HG03060 (cell line): Measurements from ENCODE around the gene CSKMT.
A peak's percentile ranks its signal among the peaks of the same experiment; 100 is the strongest.
"Not testable (repeated sequence)": the region's sequence is repeated elsewhere in the genome, so short reads cannot be mapped to it uniquely, and the experiment has no call there.

ENCODE experiments used
- ATAC-seq: cut with Tn5 transposase; IDR thresholded peaks from one replicate; pipeline ENCODE4 v1.9.1; 2021; ENCODE audit warnings: low read depth, moderate number of reproducible peaks; ENCODE audit not compliant: unreplicated experiment

CSKMT gene

DNA sequence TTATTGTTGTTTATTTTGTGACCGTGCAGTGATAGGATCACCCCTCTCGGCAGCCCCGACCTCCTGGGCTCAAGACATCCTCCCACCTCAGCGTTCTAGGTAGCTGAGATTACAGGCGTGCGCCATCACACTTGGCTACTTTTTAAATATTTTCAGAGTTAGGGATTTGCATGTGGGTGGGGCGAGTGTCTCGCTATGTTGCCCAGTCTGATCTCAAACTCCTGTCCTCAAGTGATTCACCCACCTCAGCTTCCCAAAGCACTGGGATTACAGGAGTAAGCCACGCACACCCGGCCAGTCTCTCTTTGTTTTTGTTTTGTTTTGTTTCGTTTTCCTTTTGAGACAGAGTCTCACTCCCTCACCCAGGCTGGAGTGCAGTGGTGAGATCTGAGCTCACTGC lies 10.8 kb upstream of the CSKMT start:
- ATAC-seq: no peak

DNA sequence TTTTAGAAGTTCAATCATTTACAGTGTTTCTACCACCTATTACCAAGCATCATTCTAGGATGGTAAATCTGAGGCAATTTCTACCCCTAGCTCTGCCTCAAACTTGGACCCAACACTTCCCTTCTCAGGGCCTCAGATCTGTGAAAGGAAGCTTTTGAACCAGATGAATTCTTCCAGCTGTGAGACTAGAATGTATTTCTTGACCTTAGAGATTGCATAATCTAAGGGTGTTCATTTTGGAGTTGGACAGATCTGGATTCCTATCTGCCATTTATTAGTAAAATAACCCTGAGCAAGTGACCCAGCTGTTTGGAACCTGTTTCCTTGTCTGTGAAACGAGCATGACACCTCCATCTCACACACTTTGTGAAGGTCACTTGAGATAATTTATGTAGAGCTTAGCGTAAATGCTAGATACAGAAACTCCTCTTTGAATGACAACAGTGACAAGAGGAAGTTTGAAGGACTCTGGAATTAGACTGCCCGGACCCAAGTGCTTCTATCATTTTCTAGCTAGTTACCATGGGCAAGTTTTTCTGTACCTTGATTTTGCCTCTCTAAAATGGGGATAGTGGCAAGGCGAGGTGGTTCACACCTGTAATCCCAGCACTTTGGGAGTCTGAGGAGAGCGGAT lies 8.2 kb upstream of the CSKMT start:
- ATAC-seq: no peak

DNA sequence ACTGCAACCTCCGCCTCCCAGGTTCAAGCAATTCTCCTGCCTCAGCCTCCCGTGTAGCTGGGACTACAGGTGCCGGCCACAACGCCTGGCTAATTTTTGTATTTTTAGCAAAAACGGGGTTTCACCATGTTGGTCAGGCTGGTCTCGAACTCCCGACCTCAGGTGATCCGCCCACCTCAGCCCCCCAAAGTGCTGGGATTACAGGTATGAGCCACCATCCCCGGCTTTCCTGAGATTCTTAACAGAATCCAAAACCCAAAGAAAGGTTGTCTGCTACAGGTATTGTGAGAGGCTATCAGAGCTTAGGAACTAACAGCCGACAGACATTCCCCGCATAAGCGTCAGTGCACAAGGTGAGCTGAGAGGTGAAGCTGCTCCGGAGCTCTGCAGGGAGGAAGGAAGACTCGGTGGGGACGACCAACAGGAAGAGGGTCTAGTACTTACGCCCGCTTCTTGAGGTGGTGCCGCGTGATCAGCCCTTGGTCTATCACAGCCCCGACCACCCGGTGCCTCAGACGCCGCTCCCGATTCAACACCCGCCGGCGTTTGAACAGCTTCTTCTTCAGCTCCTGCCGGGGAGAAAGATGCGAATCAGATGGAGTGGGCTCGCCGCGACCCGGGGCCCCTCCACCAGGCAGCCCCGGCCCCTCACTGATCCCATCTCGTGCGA lies 572 bp upstream of the CSKMT start:
- ATAC-seq: peak; percentile 17

DNA sequence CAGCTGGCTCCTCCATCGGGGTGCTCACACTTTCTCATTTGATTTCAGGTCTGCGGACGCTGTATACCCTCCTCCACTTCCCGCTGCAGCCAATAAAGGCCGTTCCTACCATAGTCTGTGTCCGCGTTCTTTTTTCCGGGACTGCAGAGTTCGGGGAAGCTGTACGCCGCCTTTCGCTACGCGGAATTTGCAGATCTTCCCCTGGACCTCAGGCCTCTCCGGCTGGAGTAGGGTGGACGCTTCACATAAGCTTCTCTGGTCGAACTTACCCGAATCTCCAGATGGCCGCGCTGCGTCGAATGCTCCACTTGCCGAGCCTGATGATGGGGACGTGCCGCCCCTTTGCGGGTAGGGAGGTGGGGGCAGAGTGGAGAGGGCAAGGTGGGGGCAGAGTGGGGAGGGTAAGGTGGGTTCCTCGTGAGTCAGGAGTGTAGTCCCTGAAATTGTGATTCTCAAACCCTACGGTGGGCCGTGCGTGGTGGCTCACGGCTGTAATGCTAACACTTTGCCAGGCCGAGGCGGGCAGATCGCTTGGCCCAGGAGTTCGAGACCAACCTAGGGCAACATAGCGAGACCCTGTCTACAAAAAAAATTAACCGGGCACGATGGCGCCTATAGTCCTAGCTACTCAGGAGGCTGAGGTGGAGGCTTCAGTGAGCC lies 617 bp downstream of the CSKMT start:
- ATAC-seq: peak; percentile 6

DNA sequence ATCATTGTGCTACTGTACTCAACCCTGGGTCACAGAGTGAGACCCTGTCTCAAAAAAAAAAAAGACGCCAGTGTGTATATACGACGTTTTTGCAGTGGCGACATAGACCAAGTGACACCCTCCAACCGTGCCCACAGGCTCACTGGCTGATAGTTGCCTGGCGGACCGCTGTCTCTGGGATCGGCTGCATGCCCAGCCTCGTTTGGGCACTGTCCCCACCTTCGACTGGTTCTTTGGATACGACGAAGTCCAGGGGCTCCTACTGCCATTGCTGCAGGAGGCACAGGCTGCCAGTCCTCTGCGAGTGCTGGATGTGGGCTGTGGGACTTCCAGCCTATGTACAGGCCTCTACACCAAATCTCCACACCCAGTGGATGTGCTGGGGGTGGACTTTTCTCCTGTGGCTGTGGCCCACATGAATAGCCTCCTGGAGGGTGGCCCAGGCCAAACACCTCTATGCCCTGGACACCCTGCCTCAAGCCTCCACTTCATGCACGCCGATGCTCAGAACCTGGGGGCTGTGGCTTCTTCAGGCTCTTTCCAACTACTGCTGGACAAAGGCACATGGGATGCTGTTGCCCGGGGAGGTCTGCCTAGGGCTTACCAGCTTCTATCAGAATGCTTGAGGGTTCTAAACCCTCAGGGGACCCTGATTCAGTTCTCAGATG lies 1.3 kb downstream of the CSKMT start:
- ATAC-seq: no peak

DNA sequence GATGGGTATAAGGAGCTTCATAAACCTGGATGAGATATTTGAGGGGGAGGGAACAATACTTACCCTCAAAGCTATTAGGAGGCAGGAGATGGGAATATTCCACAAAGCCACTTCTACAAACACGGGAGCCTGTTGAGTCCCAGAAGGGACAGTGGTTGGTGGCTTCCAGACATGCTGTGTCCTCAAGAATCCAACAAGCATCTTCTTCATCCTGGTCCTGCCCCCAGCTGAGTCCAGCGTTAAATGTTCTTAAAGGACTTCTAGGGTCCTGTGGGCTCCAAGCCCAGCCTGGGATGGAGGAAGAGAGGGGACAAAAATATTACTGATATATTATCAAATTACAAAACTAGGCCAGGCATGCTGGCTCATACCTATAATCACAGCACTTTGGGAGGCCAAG lies 2.3 kb downstream of the CSKMT start:
- no peak for ATAC-seq

DNA sequence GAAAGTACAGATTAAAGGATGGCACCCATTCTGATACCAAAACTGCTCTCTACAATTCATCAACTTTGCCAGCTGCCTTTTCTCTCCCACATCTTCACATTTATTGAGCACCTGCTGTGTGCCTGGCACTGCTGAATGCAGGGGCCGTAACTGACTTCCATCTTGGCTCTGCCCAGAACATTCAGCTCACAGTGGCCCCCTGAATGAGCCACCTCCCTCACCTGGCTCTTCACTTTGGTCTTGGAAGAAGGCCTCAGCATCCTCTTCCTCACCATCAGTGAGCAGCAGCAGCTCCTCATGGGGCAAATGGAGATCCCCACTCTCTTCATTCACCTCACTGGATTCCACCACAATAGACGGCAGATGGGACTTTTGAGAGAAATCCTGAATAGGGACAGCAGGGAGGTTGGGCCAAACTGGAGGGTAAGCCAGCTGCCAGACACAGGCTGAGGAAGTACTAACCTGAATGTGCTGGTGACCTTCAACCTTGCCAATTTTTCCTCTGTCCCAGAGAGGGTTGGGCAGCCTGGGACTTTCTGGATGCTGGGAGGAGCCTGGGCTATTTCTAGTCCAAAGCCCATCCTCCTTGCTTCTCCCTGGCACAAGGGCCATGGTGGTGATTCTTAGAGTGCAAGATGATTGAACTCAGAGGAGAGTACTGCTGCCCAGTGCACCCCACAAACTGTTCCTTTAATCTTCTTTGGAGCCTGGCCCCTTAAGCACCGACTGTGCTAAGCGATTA lies 4.5 kb downstream of the CSKMT start:
- no peak for ATAC-seq

DNA sequence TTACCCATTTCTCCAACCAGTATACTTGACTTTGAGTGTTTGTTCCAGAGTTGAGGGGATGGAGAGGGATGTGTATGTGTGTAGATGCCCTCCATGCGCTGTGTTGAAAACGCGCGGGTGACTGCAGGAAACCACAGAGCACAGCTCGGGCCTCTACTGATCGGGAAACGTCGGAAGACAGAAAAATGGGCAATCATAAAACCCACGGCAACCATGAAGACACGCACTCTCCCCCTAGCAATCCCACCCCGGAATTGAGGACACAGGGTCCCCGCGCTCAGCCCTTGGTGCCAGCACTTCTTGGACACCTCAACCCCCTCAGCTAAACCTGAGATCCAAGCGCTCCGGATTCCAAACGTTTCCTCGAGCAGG lies 6.1 kb downstream of the CSKMT start:
- ATAC-seq: no peak

DNA sequence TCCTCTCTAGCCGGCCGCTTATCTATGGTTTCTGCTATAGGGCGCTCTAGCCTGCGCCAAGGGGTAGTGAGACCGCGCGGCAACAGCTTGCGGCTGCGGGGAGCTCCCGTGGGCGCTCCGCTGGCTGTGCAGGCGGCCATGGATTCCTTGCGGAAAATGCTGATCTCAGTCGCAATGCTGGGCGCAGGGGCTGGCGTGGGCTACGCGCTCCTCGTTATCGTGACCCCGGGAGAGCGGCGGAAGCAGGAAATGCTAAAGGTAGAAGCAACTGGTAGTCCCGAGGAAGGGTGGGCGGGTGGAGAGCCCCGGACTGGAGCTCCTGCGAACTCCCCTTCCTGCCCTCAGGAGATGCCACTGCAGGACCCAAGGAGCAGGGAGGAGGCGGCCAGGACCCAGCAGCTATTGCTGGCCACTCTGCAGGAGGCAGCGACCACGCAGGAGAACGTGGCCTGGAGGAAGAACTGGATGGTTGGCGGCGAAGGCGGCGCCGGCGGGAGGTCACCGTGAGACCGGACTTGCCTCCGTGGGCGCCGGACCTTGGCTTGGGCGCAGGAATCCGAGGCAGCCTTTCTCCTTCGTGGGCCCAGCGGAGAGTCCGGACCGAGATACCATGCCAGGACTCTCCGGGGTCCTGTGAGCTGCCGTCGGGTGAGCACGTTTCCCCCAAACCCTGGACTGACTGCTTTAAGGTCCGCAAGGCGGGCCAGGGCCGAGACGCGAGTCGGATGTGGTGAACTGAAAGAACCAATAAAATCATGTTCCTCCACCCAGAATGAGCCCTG lies 6.7 kb downstream of the CSKMT start, which contains the start of the genes LBHD1 and UQCC3:
TSS of gene LBHD1 (minus strand) at position 660 of the 782 bp plus-strand sequence. CDS start 2,236 bp downstream, outside the sequence.
TSS of gene UQCC3 (plus strand) at position 66 of the 782 bp plus-strand sequence. CDS start at position 139, 73 bp downstream.
- ATAC-seq: no peak

DNA sequence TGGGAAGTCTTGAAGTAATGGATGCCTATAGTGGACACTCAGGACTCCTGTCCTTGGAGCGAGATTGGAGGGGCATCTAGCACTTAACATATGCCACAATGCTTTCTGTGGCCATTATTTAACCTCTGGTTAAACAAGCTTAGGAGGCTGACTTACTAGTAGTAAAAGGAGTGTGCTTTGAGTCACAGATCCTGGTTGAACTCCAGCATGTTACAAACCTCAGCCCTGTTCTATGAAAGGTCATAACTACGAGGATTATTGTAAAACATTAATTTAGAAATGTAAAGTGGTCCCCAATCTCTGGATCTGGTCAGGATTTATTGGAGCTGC lies 8.0 kb downstream of the CSKMT start:
- no peak for ATAC-seq

DNA sequence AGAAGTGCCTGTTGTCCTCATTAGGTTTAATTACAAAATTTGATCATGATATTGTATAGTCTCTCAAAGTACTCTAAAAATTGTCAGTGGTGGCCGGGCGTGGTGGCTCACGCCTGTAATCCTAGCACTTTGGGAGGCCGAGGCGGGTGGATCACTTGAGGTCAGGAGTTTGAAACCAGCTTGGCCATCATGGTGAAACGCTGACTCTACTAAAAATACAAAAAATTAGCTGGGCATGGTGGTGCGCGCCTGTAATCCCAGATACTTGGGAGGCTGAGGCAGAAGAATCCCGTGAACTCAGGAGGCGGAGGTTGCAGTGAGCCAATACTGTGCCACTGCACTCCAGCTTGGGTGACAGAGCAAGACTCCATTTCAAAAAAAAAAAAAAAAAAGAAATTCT lies 10.3 kb downstream of the CSKMT start:
- not testable (repeated sequence) for ATAC-seq

DNA sequence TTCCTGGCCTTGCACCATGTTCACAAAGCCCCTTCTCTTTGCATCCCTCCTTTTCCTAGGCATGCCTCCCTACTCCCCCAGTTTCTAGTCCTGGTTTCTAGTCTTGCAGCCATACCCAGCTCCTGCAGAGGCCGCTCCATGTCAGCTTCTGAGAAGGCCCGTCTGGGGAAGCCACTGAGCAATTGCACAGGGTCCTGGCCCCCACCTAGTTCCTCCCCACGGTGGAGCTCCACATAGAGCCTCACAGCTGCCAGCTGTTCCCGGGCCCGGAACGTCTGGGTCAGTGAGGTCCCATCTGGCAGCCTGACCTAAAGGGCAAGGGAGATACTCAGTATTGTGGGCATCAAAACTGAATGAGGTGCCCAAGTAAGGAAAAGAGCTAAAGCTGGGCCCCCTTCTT lies 11.6 kb downstream of the CSKMT start:
- no peak for ATAC-seq

DNA sequence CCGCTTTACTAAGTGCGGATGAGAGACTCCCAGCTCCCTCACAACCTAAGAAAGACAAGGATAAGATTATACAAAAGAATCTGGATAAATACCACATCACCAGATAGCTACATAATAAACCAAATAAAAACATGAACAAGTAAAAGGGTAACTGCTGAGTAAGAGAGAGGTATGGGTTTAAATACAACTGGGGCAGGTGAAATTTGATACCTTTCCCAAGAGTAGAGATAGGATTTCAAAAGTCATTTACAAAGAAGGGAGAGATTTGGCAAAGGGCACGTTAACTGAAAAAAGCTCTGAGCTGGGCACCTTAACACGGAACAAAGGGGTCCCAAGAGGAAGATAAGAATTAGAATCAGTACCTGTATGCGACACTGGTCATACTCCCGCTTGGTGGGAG lies 12.0 kb downstream of the CSKMT start:
- ATAC-seq: no peak

DNA sequence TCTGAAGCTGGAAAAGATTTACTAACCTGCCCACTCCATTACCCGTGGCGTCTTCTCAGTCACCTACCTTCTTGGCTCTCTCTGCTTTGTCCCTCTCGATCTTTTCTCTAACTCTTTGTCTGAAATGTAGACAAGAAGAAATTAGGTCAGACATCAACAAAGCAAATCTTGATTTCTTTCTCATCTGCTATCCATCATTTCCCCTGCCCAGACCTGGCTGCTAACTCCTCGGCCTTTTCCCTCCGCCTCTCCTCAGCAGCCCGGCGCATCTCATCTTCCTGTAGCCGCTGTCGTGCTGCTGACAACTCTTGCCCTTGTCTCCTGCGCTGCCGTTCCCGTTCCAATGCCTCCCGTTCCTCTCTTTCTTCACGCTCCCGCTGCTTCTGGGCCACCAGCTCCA lies 12.6 kb downstream of the CSKMT start:
- no peak for ATAC-seq

DNA sequence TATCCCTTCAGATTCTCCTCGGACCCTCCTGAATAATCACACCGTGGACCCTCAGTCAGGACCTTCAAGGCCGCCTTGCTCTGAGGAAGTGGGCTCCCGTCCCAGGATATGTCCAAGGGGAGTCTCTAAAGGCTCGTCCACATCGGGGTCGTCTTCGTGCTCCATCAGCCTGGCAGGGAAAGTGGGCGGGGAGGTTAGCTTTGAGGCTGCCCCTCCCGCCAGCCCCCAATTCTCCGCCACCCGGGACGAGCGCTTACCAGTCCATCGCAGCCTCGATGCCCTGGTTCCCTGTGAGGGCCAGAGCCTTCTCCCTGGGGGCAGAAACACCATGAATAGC lies 13.3 kb downstream of the CSKMT start:
- no peak for ATAC-seq

DNA sequence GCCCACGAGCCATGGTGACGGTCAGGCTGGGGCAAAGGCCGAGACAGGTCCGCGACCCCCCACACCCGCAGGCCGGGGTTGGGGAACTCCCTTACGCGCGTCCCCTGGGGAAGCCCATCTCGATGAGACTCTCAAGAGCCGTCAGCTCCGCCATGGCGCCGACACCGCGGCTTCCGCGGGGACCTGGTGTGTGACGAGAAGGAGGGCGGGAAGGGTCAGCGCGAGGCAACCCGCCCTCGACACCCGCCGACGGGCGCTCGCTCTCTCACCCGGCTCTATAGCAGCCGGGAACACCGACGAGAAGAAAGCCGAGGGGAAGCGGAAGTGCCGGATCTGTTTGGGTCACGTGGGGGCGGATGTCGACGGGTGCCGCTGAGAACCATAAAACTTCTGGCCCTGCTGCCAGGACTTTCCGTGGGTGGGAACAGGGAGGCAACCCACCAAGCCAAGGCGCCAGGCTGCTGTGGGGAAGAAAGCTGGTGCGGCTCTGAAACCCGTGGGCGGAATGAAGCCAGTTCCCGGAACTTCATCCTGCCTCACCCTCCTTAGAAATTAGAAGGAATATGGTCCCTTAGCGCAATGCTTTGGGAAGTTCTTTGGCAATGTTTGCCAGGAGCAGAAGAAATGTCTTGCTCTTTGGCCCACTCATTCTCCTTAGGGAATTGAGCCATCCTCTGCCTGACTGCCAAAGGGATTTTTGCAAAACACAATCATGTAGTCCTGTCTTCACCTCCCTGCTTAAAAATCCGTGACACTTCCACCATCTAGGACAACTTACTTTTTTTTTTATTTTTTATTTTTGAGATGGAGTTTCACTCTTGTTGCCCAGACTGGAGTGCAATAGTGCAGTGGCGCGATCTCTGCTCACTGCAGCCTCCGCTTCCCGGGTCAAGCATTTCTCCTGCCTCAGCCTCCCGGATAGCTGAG lies 13.9 kb downstream of the CSKMT start, which contains the start of gene UBXN1:
TSS of gene UBXN1 (minus strand) at position 304 of the 927 bp plus-strand sequence. CDS start at position 154, 150 bp downstream.
- no peak for ATAC-seq

DNA sequence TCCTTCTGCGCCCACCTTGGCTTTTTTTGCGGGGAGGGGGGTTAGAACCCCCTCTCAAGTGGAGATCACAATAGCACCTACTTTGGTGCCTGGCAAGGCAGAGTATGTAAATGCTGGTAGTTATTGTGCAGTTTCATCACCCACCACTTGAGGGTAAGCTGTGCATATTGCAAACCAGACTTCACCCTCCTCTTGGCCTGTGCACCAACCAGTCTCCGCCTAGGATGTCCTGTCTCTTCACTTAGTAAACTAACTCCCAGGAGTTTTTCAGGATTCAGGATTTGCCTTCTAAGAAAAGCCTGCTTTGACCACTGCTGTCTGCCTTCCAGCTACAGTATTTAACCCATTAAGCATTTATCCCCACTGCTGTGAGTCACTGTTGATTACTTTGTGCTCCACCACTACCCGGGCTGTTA lies 15.7 kb downstream of the CSKMT start:
- ATAC-seq: no peak

DNA sequence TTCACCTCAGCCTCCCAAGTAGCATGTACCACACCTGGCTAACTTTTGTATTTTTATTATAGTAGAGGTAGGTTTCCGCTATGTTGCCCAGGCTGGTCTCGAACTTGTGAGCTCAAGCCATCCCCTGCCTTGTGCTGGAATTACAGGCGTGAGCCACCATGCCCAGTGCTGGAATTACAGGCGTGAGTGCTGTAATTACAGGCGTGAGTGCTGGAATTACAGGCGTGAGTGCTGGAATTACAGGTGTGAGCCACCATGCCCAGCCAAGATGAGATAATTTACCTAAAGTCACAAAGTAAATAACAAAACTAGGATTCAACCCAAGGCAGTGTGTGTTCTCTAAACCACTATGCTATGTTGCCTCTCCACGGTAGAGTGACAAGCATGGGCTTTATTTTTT lies 17.4 kb downstream of the CSKMT start:
- no peak for ATAC-seq
